H1 (cell line): ENCODE measurements around the gene GAS7. TPM values are rescaled to one million over a fixed set of nuclear protein-coding genes. Genes with fewer than 3 reads are reported as not detected.

Experiments
- CTCF ChIA-PET: fragments of 300-600 bp; sonication (Branson Sonifier 250); formaldehyde crosslinking; loops from one replicate; lab custom pipeline; 2021; ENCODE audit not compliant: partially characterized antibody; lab: Charles Lee
- POLR2A ChIA-PET: fragments of 300-600 bp; sonication (Branson Sonifier 250); formaldehyde crosslinking; loops from one replicate; lab custom pipeline; 2021; ENCODE audit warnings: inconsistent platforms; ENCODE audit not compliant: partially characterized antibody; lab: Charles Lee
- DNase-seq, 2 experiments: peaks; one replicate each; pipeline versions ENCODE4 v3.0.0 to v3.0.0-alpha.2; 2010 to 2022; ENCODE audit warnings: low spot score in 2 of 2, low read depth in 1 of 2, mixed read lengths in 1 of 2
- FAIRE-seq: peaks from 2 replicates; lab custom pipeline; 2011; peaks lifted over from hg19 to GRCh38; lab: Jason Lieb, UNC
- H2AFZ ChIP-seq: 2 replicates; pipeline ENCODE4 v1.8.1; 2012; ENCODE audit warnings: low read length, inconsistent platforms
- H2AK5ac ChIP-seq: 2 replicates; pipeline ENCODE4 v1.6.1; 2013; ENCODE audit warnings: low read depth, low read length
- H2BK120ac ChIP-seq: replicated peaks from 2 replicates; pipeline ENCODE3; 2013; ENCODE audit warnings: low read depth, low read length, inconsistent platforms
- H2BK12ac ChIP-seq: 2 replicates; pipeline ENCODE4 v1.6.1; 2013; ENCODE audit warnings: low read depth, low read length
- H2BK15ac ChIP-seq: 2 replicates; pipeline ENCODE4 v1.6.1; 2013; ENCODE audit warnings: low read length
- H2BK20ac ChIP-seq: 2 replicates; pipeline ENCODE4 v1.6.1; 2013; ENCODE audit warnings: low read length
- H2BK5ac ChIP-seq: 2 replicates; pipeline ENCODE4 v1.6.1; 2013; ENCODE audit warnings: low read depth, low read length
- H3K14ac ChIP-seq: 2 replicates; pipeline ENCODE4 v1.6.1; 2013; ENCODE audit warnings: inconsistent platforms; ENCODE audit not compliant: insufficient read length
- H3K18ac ChIP-seq: 2 replicates; pipeline ENCODE4 v1.6.1; 2013; ENCODE audit warnings: low read length; ENCODE audit errors: extremely low read depth
- H3K23ac ChIP-seq: 2 replicates; pipeline ENCODE4 v1.6.1; 2013; ENCODE audit warnings: inconsistent platforms; ENCODE audit not compliant: insufficient read length
- H3K23me2 ChIP-seq: 2 replicates; pipeline ENCODE4 v1.6.1; 2013; ENCODE audit warnings: low read depth, low read length
- H3K27ac ChIP-seq: 2 replicates; pipeline ENCODE4 v1.6.1; 2011; ENCODE audit warnings: low read depth, low read length, inconsistent platforms
- H3K27me3 ChIP-seq, 4 experiments: replicated peaks in 1 of 4; 1 replicate in 1 of 4; 2 replicates in 3 of 4; pipeline versions ENCODE4 v1.6.1 to v1.8.1; 2011 to 2013; ENCODE audit warnings: low read length in 3 of 4, mild to moderate bottlenecking in 3 of 4, inconsistent platforms in 2 of 4, mixed read lengths in 2 of 4, moderate library complexity in 1 of 4; ENCODE audit not compliant: control insufficient read depth in 3 of 4, insufficient read depth in 3 of 4; ENCODE audit errors: extremely low read depth in 1 of 4
- H3K36me3 ChIP-seq, 4 experiments: 2 replicates each; pipeline versions ENCODE4 v1.6.1 to v1.8.1; 2011 to 2013; ENCODE audit warnings: mild to moderate bottlenecking in 4 of 4, low read length in 3 of 4, moderate library complexity in 2 of 4, control low read depth in 1 of 4, inconsistent platforms in 1 of 4; ENCODE audit not compliant: insufficient read depth in 4 of 4, control insufficient read depth in 2 of 4
- H3K4ac ChIP-seq: replicated peaks from 2 replicates; pipeline ENCODE3; 2013; ENCODE audit warnings: low read length, low read depth, mixed read lengths, inconsistent platforms; ENCODE audit not compliant: insufficient read length
- H3K4me1 ChIP-seq, 4 experiments: replicated peaks in 1 of 4; 1 replicate in 1 of 4; 2 replicates in 3 of 4; pipeline versions ENCODE4 v1.6.1 to v1.8.1; 2011 to 2013; ENCODE audit warnings: low read length in 3 of 4, inconsistent platforms in 2 of 4, mixed read lengths in 1 of 4; ENCODE audit not compliant: insufficient read depth in 4 of 4, control insufficient read depth in 3 of 4
- H3K4me2 ChIP-seq, 2 experiments: 2 replicates each; pipeline versions ENCODE4 v1.6.1 to v1.8.1; 2011 to 2013; ENCODE audit warnings: low read depth in 2 of 2, low read length in 2 of 2, control low read depth in 1 of 2, inconsistent platforms in 1 of 2, mild to moderate bottlenecking in 1 of 2; ENCODE audit not compliant: insufficient read depth in 1 of 2
- H3K4me3 ChIP-seq, 4 experiments: fragments of 200-600, 300-600 bp in 1 of 4; sonication (generic), shearing (Covaris generic), sonication (Bioruptor Twin) in 1 of 4; 2 replicates each; pipeline versions ENCODE4 v1.5.1 to v1.8.1; 2011 to 2016; ENCODE audit warnings: low read length in 4 of 4, low read depth in 3 of 4, control low read depth in 2 of 4, inconsistent platforms in 2 of 4, mild to moderate bottlenecking in 2 of 4, mixed read lengths in 1 of 4, moderate library complexity in 1 of 4; ENCODE audit not compliant: insufficient read depth in 2 of 4; ENCODE audit errors: extremely low read depth in 1 of 4
- H3K56ac ChIP-seq: replicated peaks from 2 replicates; pipeline ENCODE3; 2013; ENCODE audit warnings: low read depth, mild to moderate bottlenecking, mixed read lengths, low read length, inconsistent platforms; ENCODE audit not compliant: insufficient read length
- H3K79me1 ChIP-seq: 2 replicates; pipeline ENCODE4 v1.6.1; 2013; ENCODE audit warnings: low read depth, low read length, control low read depth
- H3K79me2 ChIP-seq, 2 experiments: 2 replicates each; pipeline versions ENCODE4 v1.6.1 to v1.8.1; 2012 to 2013; ENCODE audit warnings: low read length in 2 of 2, mild to moderate bottlenecking in 2 of 2, inconsistent platforms in 1 of 2; ENCODE audit not compliant: insufficient read depth in 2 of 2, control insufficient read depth in 1 of 2
- H3K9ac ChIP-seq, 4 experiments: replicated peaks in 1 of 4; 1 replicate in 1 of 4; 2 replicates in 3 of 4; pipeline versions ENCODE4 v1.6.1 to v1.8.1; 2011 to 2013; ENCODE audit warnings: low read depth in 3 of 4, low read length in 3 of 4, control low read depth in 2 of 4, mild to moderate bottlenecking in 2 of 4, moderate library complexity in 2 of 4, inconsistent platforms in 1 of 4; ENCODE audit errors: extremely low read depth in 1 of 4
- H3K9me3 ChIP-seq, 2 experiments: 2 replicates each; pipeline versions ENCODE4 v1.6.1 to v1.8.1; 2012 to 2013; ENCODE audit warnings: mild to moderate bottlenecking in 2 of 2, moderate library complexity in 2 of 2, control low read depth in 1 of 2, inconsistent platforms in 1 of 2, low read depth in 1 of 2, low read length in 1 of 2, mixed read lengths in 1 of 2; ENCODE audit not compliant: insufficient read depth in 2 of 2
- H4K20me1 ChIP-seq, 2 experiments: replicated peaks in 1 of 2; 2 replicates each; pipeline versions ENCODE3 to v1.8.1; 2011 to 2013; ENCODE audit warnings: inconsistent platforms in 2 of 2, low read length in 2 of 2, mild to moderate bottlenecking in 1 of 2; ENCODE audit not compliant: insufficient read depth in 2 of 2, control insufficient read depth in 1 of 2
- H4K5ac ChIP-seq: 2 replicates; pipeline ENCODE4 v1.6.1; 2013; ENCODE audit warnings: low read length, low read depth, mixed read lengths, inconsistent platforms; ENCODE audit not compliant: insufficient read length
- H4K8ac ChIP-seq: 2 replicates; pipeline ENCODE4 v1.8.0; 2013; ENCODE audit warnings: mild to moderate bottlenecking, moderate library complexity, low read length, inconsistent platforms; ENCODE audit not compliant: insufficient read depth; ENCODE audit errors: extremely low read depth
- H4K91ac ChIP-seq: replicated peaks from 2 replicates; pipeline ENCODE3; 2013; ENCODE audit warnings: low read length, mixed read lengths, inconsistent platforms; ENCODE audit not compliant: insufficient read length
- CTBP2 ChIP-seq: IDR thresholded peaks from 2 replicates; pipeline ENCODE4 v1.7.0; 2011; ENCODE audit warnings: borderline replicate concordance, mild to moderate bottlenecking, moderate library complexity, mixed read lengths, low read length; ENCODE audit not compliant: insufficient read depth, insufficient read length
- SP1 ChIP-seq: IDR thresholded peaks from 2 replicates; pipeline ENCODE4 v1.6.1; 2011; ENCODE audit warnings: low read depth, low read length
- SRF ChIP-seq: IDR thresholded peaks from 2 replicates; pipeline ENCODE4 v1.6.1; 2011; ENCODE audit warnings: mild to moderate bottlenecking, low read depth, low read length, moderate library complexity
- USF2 ChIP-seq: IDR thresholded peaks from 2 replicates; pipeline ENCODE4 v1.6.1; 2011; ENCODE audit warnings: low read length, improper control_type of control experiment
- WGBS, 2 experiments: shearing (Covaris generic) in 1 of 2; methylation state at CpG; one replicate each; pipeline versions ENCODE4 v1.1.6 to v1.1.7; 2013 to 2015; ENCODE audit warnings: low lambda C conversion rate in 2 of 2, mixed read lengths in 2 of 2, inconsistent platforms in 1 of 2, low coverage in 1 of 2, missing lambda C conversion rate in 1 of 2; ENCODE audit not compliant: insufficient replicate concordance in 2 of 2, insufficient coverage in 1 of 2, insufficient read length in 1 of 2; ENCODE audit errors: extremely low coverage in 1 of 2, missing lambda C conversion rate in 1 of 2; 5-methylcytosine and 5-hydroxymethylcytosine counted together
- polyA plus RNA-seq, 7 experiments: library from polyadenylated mRNA; depleted of rRNA in 3 of 7; stranded (reverse) in 5 of 7; unstranded in 2 of 7; fragments of >200 nt in 5 of 7; fragments of 200-250 nt in 2 of 7; gene quantifications; 1 replicate in 5 of 7; 2 replicates in 1 of 7; 4 replicates in 1 of 7; pipeline versions ENCODE4 v1.2.1 to v1.2.3, GENCODE V29; 2011 to 2013; ENCODE audit warnings: missing spikeins in 2 of 7, mixed read lengths in 2 of 7
- total RNA-seq: library from RNA; stranded (reverse); fragmentation: NEBNext Ultra II Directional; extraction: Animal tissue kit (Norgen Biotek cat#: 25700); gene quantifications from 2 replicates; pipeline ENCODE4 v1.2.1, GENCODE V29; 2021
- TF ChIP-seq, protein P1 (sequence below): IDR thresholded peaks from 2 replicates; pipeline ENCODE4 v1.6.1; 2012; ENCODE audit warnings: inconsistent platforms
- TF ChIP-seq, protein P2 (sequence below): IDR thresholded peaks from 2 replicates; pipeline ENCODE4 v1.6.1; 2012; ENCODE audit warnings: low read length, inconsistent platforms

The GAS7 gene
- total and polyA plus RNA-seq, 2 of the 8 experiments (the other 6 are each of a cell fraction or from before 2014, with no cell fraction given) = 5.0 to 14.5 TPM

GRCh38 chr17:10172241-10172741, 26.1 kb downstream of the GAS7 start:
- Histone ChIP-seq H3K4me3 (no peak overlapping the region), H4K91ac (no peak overlapping the region), H3K4me1 (peaks cover 4 to 9% (median 7%) of the 10 kb centered on the region in 4 experiments), H2AK5ac (no peak overlapping the region), H3K23ac (no peak overlapping the region), H3K27me3 (no peaks in the 10 kb centered on the region; a peak in 1 of 7 replicates), H4K8ac (no peak overlapping the region), H3K4me2 (no peak overlapping the region), H3K36me3 (no peaks in the 10 kb centered on the region), H3K9ac (no peak overlapping the region), H4K5ac (no peak overlapping the region), H2BK5ac (no peak overlapping the region), H3K56ac (no peak overlapping the region), H3K18ac (no peak overlapping the region), H3K9me3 (peaks cover 0 to 4% of the 10 kb centered on the region in 2 experiments; a peak in 1 of 4 replicates), H4K20me1 (no peaks in the 10 kb centered on the region), H3K79me2 (no peaks in the 10 kb centered on the region), H2BK12ac (no peak overlapping the region), H3K79me1 (0 out of 2 replicates have a peak, but pooled peaks cover 3% of the 10 kb centered on the region), H3K14ac (no peak overlapping the region), H2AFZ (no peak overlapping the region), H2BK20ac (no peak overlapping the region), H2BK120ac (no peak overlapping the region), H3K4ac (no peak overlapping the region), H3K23me2 (no peaks in the 10 kb centered on the region), H2BK15ac (no peak overlapping the region), H3K27ac (no peak overlapping the region)
- ChIA-PET CTCF (interaction anchor here (0.8 kb wide), 1 partner anchor 216 kb away, joined by 4 read pairs; no protein-coding TSS in a partner anchor), POLR2A (no interaction called here)
- FAIRE-seq (no peak), DNase-seq (no peak)
- WGBS, 2 experiments = 78% methylated on average over 3 of the region's 3 CpGs; no CpG with 5 or more reads in 1 of the 2 experiments
- TF ChIP-seq USF2 = no peak
- TF ChIP-seq CTBP2 = no peak
- TF ChIP-seq, protein P1, sequence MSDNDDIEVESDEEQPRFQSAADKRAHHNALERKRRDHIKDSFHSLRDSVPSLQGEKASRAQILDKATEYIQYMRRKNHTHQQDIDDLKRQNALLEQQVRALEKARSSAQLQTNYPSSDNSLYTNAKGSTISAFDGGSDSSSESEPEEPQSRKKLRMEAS = no peak
- TF ChIP-seq SRF = no peak
- TF ChIP-seq, protein P2, sequence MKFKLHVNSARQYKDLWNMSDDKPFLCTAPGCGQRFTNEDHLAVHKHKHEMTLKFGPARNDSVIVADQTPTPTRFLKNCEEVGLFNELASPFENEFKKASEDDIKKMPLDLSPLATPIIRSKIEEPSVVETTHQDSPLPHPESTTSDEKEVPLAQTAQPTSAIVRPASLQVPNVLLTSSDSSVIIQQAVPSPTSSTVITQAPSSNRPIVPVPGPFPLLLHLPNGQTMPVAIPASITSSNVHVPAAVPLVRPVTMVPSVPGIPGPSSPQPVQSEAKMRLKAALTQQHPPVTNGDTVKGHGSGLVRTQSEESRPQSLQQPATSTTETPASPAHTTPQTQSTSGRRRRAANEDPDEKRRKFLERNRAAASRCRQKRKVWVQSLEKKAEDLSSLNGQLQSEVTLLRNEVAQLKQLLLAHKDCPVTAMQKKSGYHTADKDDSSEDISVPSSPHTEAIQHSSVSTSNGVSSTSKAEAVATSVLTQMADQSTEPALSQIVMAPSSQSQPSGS = no peak
- no peak for TF ChIP-seq SP1
